ENCODE data around the gene RPS6KA2. TPM values are rescaled to one million over a fixed set of nuclear protein-coding genes. Genes with fewer than 3 reads are reported as not detected.

Gene RPS6KA2
- total and polyA plus RNA-seq, 8 donors, result 7.9 to 95.4 (median 22.9) TPM

DNA sequence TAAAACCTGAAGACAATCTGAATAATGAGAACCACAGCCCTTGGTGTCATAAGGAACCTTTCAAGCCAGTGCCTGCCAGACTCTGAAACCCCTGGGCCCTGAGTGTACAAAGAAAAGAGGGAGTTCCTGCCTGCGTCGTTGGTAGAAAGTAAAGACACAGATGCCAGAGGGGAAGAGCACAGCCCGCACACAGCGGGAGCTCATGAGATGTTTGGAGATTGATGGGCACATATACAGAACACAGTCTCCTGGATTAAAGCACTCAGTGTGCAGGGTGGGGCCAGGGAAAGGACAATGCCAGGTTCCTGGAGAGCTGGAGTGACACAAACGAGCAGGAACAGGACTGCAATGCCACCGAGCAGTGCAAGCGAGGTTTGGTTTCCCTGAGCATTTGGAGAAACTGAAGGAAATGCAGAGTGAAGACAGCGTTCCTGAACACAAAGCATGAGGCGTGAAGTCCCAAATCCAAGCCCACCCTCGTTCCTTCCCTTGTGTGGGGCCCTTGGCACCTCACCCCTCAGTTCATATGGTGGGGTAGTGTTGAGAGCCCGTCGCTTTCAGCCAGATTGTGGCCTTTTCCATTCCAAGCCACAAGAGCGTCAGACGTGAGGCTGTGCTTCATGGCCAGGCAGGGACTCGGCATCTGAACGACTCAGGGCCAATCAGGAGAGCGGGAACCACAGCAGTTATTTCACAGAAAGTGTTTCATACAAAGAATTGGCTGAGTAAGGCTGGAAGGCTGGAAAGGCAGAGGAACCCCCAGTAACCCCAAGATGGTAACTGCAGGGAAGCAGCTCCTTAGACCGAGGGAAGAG lies 41.0 kb upstream of the RPS6KA2 start:
- ATAC-seq (no peak), DNase-seq (no peak), FAIRE-seq (no peak)
- Histone ChIP-seq H3K27me3 (no peaks in the 10 kb centered on the region), H3K4me3 (no peak overlapping the region), H3K4me1 (no peaks in the 10 kb centered on the region), H3K27ac (no peak overlapping the region), H3K9me3 (no peaks in the 10 kb centered on the region), H3K36me3 (no peaks in the 10 kb centered on the region)
- TF ChIP-seq, protein P1, sequence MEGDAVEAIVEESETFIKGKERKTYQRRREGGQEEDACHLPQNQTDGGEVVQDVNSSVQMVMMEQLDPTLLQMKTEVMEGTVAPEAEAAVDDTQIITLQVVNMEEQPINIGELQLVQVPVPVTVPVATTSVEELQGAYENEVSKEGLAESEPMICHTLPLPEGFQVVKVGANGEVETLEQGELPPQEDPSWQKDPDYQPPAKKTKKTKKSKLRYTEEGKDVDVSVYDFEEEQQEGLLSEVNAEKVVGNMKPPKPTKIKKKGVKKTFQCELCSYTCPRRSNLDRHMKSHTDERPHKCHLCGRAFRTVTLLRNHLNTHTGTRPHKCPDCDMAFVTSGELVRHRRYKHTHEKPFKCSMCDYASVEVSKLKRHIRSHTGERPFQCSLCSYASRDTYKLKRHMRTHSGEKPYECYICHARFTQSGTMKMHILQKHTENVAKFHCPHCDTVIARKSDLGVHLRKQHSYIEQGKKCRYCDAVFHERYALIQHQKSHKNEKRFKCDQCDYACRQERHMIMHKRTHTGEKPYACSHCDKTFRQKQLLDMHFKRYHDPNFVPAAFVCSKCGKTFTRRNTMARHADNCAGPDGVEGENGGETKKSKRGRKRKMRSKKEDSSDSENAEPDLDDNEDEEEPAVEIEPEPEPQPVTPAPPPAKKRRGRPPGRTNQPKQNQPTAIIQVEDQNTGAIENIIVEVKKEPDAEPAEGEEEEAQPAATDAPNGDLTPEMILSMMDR (IDR thresholded peaks at IDR 0.05), result no peak
- 78 to 83% methylated on average over 18 of the region's 18 CpGs for WGBS, 2 donors
- intact Hi-C loops (cut with DNase I), result no loop called here

DNA sequence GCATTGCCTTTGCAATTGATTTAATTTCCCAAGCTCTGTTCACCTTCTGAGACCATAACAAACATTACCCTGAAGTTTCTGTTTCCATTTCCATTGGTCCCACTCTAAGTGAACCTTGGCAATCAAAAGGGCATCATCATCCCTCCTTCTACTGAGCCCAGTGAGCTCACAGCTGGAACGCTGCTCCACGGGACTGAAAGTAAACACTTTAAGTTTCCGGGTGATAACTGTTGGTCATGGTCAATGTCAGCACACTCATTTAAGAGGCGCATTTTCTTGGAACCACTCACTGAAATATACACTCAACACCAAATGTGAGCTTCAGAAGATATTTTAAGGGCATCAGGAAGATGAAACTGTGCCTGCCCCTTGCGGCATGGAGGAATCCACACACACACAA lies 37.1 kb upstream of the RPS6KA2 start:
- Histone ChIP-seq H3K27me3 (no peaks in the 10 kb centered on the region), H3K4me3 (no peak overlapping the region), H3K9me3 (no peaks in the 10 kb centered on the region), H3K4me1 (no peaks in the 10 kb centered on the region), H3K27ac (no peak overlapping the region), H3K36me3 (no peaks in the 10 kb centered on the region)
- WGBS, 2 donors, result 40 to 43% methylated on average over 5 of the region's 5 CpGs
- DNase-seq (no peak), ATAC-seq (peak in 1 of 4 donors; percentile 50), FAIRE-seq (no peak)
- TF ChIP-seq, protein P1 (IDR thresholded peaks at IDR 0.05), result no peak
- intact Hi-C loops (cut with DNase I), result no loop called here

DNA sequence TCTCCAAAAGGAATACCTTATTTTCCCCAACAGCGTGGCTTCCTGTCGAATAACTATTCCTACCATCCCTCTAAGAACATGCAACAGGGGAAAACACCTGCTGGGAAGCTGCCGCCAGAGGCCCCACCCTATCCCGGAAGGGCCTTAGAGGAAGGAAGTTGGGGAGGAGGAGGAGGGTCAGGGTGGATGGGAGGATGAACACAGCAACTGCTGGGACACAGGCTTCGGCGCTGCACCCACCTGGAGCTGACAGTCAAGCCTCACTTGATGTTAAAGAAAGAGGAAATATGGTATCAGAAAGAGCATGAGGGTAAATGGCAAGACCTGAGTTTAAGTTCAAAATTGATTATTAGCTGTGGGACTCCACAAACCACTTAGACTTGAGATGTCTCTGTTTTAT lies 36.5 kb upstream of the RPS6KA2 start:
- ATAC-seq (no peak), DNase-seq (no peak), FAIRE-seq (no peak)
- Histone ChIP-seq H3K27ac (no peak overlapping the region), H3K36me3 (no peaks in the 10 kb centered on the region), H3K27me3 (no peaks in the 10 kb centered on the region), H3K4me3 (no peak overlapping the region), H3K9me3 (no peaks in the 10 kb centered on the region), H3K4me1 (no peaks in the 10 kb centered on the region)
- TF ChIP-seq, protein P1 (IDR thresholded peaks at IDR 0.05), result no peak
- WGBS, 2 donors, result 75 to 82% methylated on average over 6 of the region's 6 CpGs
- intact Hi-C loops (cut with DNase I), result no loop called here

DNA sequence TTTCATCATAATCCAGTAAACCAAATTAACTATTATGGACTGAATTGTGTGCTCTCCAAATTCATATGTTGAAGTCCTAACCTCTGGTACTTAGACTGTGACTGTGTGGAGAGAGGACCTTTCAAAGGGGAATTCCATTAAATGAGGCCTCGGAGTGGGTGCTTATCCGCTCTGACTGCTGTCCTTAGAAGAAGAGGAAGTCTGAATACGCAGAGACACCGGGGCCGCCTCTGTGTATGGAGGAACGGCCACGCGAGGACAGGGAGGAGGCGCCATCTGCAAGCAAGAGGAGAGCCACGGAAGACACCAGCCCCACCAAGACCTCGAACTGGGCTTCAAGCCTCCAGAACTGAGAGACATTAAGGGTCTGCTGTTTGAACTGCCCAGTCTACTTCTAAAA lies 35.6 kb upstream of the RPS6KA2 start:
- Histone ChIP-seq H3K4me3 (no peak overlapping the region), H3K27ac (no peak overlapping the region), H3K9me3 (no peaks in the 10 kb centered on the region), H3K27me3 (no peaks in the 10 kb centered on the region), H3K4me1 (no peaks in the 10 kb centered on the region), H3K36me3 (no peaks in the 10 kb centered on the region)
- intact Hi-C loops (cut with DNase I), result no loop called here
- FAIRE-seq (no peak), ATAC-seq (no peak), DNase-seq (no peak)
- TF ChIP-seq, protein P1 (IDR thresholded peaks at IDR 0.05), result no peak
- WGBS, 2 donors, result 90 to 96% methylated on average over 11 of the region's 11 CpGs
